H1 (cell line): ENCODE data around the gene GABBR1. TPM values are rescaled to one million over a fixed set of nuclear protein-coding genes. Genes with fewer than 3 reads are reported as not detected.

Experiments
- ASH2L ChIP-seq: fragments of 200-600, 300-600 bp; sonication (generic); IDR thresholded peaks from one replicate; pipeline ENCODE4 v1.7.1; 2017; ENCODE audit warnings: low read length
- BACH1 ChIP-seq: IDR thresholded peaks from 2 replicates; pipeline ENCODE4 v1.6.1; 2012; ENCODE audit warnings: low read length, improper control_type of control experiment
- BCL11A ChIP-seq, 2 experiments: IDR thresholded peaks; one replicate each; pipeline ENCODE4 v1.6.1; 2011; ENCODE audit warnings: low read depth in 2 of 2, low read length in 2 of 2, mild to moderate bottlenecking in 2 of 2
- POU5F1 ChIP-seq: IDR thresholded peaks from 2 replicates; pipeline ENCODE4 v1.6.1; 2011; ENCODE audit warnings: low read depth, mild to moderate bottlenecking, low read length, moderate library complexity
- RFX5 ChIP-seq: IDR thresholded peaks from 2 replicates; pipeline ENCODE4 v1.6.1; 2011; ENCODE audit warnings: low read depth, low read length, improper control_type of control experiment, borderline replicate concordance
- RXRA ChIP-seq: IDR thresholded peaks from 2 replicates; pipeline ENCODE4 v1.6.1; 2011; ENCODE audit warnings: low read depth, mild to moderate bottlenecking, low read length, moderate library complexity; ENCODE audit not compliant: insufficient read depth
- polyA plus RNA-seq, 7 experiments: library from polyadenylated mRNA; depleted of rRNA in 3 of 7; stranded (reverse) in 5 of 7; unstranded in 2 of 7; fragments of >200 nt in 5 of 7; fragments of 200-250 nt in 2 of 7; gene quantifications; 1 replicate in 5 of 7; 2 replicates in 1 of 7; 4 replicates in 1 of 7; pipeline versions ENCODE4 v1.2.1 to v1.2.3, GENCODE V29; 2011 to 2013; ENCODE audit warnings: missing spikeins in 2 of 7, mixed read lengths in 2 of 7
- total RNA-seq: library from RNA; stranded (reverse); fragmentation: NEBNext Ultra II Directional; extraction: Animal tissue kit (Norgen Biotek cat#: 25700); gene quantifications from 2 replicates; pipeline ENCODE4 v1.2.1, GENCODE V29; 2021

GABBR1 gene
- total and polyA plus RNA-seq, 2 of the 8 experiments (the other 6 are each of a cell fraction or from before 2014, with no cell fraction given) = 75.9 to 78.3 TPM

DNA sequence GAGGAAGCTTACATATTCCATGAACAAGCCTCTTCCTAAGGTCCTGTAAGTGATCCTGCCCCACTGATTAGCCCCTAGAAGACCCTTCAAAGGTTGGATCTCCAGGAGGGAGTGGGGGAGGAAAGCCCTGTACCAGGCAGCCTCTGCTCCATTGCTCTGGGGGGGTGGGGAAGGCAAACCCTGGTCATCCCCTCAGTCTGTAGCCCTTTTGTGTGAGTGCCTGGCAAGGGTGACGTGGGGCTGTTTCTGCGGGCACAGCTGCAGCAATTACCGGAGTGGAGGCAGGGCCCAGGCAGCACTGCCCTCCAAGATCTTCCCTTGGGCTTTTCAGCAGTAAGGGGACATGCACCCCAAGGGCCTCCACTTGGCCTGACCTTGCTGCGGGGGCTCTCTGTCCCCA, 23.8 kb upstream of the GABBR1 start, which contains the start of gene MOG (continued):
- TF ChIP-seq BACH1 = no peak
- TF ChIP-seq POU5F1 = no peak
- no peak for TF ChIP-seq RFX5
- no peak for TF ChIP-seq ASH2L
- no peak for TF ChIP-seq RXRA
- no peak for TF ChIP-seq BCL11A (IDR thresholded peaks at IDR 0.05; ENCODE audit: low read depth in 2 of 2, low read length in 2 of 2)
